NCI-H748 (cell line): ENCODE results near the gene ARHGAP42.
A peak's percentile ranks its signal among the peaks of the same experiment; 100 is the strongest.

Source experiments
- DNase-seq: peaks from one replicate; lab custom pipeline; 2025; ENCODE audit not compliant: unreplicated experiment; lab: John Stamatoyannopoulos, UW

Gene ARHGAP42

DNA sequence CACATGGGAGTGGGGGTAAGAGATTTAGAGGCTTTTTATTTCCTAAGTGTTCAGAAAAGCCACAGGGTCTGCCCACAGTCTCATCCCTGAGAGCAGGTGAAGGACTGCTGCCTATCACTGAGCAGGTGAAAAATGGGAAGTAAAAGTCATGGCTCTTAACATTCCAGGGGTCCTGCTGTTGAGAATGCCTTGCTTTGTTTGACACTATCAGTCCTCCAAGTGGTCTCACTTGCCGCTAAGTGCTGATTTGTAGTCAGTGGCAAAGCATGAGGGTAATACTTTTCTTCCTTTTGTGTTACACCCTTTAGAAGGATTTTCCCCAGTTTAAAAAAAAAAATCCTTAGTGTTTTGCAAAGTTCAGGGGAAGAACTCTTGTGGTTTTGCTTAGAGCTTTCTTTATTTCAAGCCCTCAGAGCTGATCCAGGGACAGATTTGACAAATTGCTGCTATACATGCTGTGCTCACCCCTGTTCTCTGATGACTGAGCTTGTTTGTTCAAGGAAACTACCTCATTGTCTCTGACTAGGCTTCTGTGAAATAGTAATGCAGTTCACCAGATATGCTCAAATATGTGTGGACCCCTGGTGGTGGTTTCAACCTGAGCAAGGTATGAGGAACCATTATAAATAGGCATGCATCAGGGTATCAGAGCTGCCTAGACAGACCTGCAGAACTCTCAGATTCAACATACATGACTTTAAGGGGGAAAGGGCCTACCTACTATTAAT is 141.0 kb downstream of the ARHGAP42 start:
- peak; percentile 88 for DNase-seq

- peak; percentile 40 for DNase-seq
Measured at GRCh38 chr11:100830274-100830673, 143.2 kb downstream of the ARHGAP42 start.

- DNase-seq, result no peak
Measured at GRCh38 chr11:100830978-100831732, 144.1 kb downstream of the ARHGAP42 start.

DNA sequence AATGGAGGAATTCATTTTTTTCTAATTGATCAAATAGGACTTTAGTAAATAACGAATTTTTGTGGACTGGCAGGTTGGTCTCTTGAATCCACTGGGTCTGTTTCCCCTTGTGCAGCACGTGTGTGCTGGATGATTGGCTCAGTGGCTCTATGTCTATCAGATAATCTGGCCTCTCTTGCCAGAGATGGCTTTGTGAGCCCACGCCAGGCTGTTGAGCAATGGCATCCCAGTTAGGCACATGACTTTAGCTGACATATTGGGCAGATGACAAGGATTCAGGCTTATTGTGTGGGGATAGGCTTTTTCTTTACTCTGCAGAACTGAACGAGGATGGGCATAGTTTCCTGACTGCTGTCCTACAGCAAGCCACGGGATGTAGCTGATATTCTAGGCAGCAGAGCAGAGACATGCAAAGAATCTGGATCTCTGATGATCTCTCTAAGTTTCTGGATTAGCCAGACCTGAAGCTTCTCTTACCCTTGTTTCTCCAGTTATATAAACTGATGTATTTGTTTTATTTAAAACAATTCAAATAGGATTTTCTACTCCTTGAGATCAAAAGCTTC is 144.9 kb downstream of the ARHGAP42 start:
- no peak for DNase-seq

GRCh38 chr11:100832829-100833228 is 145.7 kb downstream of the ARHGAP42 start:
- no peak for DNase-seq

DNA sequence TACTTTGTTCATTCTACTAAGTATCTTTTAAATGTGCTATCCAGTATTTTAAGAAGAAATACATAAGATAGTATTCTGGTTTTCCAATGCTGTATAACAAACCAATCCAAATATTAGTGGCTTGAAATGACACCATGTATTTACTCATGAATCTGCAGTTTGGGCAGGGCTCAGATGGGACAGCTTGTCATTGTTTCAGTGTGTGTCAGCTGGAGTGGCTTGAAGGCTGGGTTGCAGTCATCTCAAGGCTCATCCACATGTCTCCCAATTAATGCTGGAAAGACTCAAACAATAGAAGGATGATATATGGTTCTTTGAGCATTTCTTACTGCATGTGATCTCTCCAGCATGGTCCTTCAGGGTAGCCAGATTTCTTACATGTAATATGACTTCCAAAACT is 146.2 kb downstream of the ARHGAP42 start:
- no peak for DNase-seq

DNA sequence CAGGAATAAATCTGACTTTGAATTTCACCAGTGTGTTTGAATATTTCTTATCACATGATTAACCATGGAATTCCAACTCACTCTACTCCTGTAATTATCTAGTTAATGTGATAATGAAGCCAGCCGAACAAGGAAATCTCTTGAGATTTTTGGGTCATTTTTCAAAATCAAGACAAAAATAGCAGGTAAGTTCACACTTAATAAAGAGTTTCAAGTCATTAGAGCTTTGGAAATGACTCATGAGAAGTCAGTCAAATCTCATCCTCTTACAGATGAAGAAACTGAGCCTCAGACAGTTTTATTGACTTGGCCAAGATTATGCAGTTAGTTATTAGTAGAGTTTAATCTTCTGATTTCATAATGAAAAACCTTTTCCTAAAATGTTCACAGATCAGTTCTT is 148.8 kb downstream of the ARHGAP42 start:
- DNase-seq, result no peak

- no peak for DNase-seq
Measured at GRCh38 chr11:100837311-100837710, 150.2 kb downstream of the ARHGAP42 start.

- DNase-seq, result peak; percentile 8
Measured at GRCh38 chr11:100841711-100842407, 154.8 kb downstream of the ARHGAP42 start.

- DNase-seq, result no peak
Measured at GRCh38 chr11:100847696-100848216, 160.7 kb downstream of the ARHGAP42 start.

DNA sequence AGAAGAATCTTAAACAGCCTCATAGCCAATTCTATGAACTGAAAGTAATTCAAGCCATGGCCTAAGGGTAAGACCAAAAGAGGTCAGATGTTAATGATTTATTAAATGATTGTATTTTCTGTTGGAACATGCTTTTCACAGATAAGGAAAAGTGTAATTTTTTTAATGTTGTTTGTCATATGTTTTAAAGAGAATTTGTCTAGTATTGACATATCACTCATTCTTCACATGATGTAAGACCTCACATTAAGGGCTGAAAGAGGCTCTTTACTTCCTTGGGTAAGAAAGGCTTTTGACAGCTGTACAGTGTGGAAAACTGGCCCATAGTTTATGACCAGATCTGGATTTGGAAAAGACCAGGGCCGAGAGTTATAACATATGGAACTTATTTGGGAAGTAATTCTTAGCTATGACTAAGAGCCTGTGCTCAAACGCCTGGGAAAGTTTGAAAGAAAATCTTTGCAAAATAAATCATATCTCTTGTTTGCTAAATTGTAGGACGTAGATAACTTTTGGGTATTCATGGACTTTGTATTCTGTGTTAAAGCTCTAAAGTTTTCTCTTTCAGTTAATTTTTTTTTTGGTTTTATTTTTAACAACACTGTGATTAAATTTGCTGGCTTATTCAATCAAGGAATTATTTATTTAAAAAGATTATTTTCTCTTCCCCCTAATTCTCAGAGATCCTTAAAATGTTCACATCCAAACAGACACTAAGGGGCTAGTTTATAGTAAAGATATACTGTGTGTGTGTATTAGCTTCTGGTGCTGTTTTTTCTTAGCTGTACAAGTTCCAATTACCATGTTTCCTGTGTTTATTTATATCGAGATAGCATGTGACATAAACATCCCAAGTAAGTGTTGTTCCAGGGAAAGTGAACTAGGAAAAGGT is 162.2 kb downstream of the ARHGAP42 start:
- DNase-seq, result no peak

DNA sequence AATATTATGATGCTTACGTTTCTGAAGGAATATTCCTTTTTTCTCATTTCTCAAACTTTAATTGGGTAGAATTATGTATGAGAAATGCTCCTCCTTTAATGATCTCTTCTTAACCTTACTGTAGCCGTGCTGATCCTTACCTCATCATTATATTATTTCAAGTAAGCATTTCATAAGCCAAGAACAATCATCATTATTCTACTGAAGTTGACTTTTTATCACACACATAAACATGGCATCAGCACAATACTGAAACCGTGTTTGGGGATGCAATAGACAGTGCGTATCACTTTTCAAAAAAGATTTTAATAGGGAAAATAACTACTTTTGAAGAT is 162.8 kb downstream of the ARHGAP42 start:
- DNase-seq, result no peak

DNA sequence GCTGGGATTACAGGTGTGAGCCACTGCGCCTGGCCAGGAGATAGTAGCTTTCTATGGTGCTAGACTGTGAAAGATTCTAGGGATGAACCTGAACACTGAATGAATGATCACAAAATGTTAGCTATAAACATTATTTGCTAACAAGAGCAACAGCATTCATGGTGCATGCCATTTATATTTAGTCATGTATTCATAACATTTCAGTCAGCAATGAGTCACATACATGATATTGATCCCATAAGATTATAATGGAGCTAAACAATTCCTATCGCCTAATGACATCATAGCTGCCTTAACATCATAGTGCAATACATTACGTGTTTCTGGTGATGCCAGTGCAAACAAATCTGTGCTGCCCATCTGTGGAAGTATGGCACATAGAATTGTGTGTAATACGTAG is 164.1 kb downstream of the ARHGAP42 start:
- no peak for DNase-seq

DNA sequence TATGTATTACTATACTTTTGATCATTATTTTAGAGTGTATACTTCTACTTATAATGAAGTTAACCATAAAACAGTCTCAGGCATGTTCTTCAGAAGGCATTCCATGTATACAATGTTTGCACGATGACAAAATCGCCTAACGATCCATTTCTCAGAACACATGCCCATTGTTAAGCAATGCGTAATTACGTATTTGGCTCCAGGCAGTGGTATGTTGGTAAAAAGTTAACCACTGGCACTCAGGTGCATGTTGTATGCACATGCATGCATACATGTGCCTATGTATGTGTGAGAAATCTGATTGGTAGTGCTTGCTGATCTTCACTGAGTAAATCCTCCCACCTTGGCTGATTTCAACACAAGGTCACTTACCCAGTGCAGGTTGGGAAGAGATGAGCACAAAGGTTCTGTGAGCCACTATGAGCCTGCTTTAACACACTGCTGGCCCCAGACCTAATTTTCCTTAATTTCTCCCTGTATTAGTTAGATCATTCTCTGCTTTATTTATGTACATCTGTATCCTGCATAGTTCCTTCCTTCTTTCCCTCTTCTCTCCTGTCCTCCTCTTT is 164.6 kb downstream of the ARHGAP42 start:
- DNase-seq, result no peak

- peak; percentile 58 for DNase-seq
Measured at GRCh38 chr11:100855466-100856067, 168.5 kb downstream of the ARHGAP42 start.

GRCh38 chr11:100857236-100858005 is 170.3 kb downstream of the ARHGAP42 start:
- no peak for DNase-seq

DNA sequence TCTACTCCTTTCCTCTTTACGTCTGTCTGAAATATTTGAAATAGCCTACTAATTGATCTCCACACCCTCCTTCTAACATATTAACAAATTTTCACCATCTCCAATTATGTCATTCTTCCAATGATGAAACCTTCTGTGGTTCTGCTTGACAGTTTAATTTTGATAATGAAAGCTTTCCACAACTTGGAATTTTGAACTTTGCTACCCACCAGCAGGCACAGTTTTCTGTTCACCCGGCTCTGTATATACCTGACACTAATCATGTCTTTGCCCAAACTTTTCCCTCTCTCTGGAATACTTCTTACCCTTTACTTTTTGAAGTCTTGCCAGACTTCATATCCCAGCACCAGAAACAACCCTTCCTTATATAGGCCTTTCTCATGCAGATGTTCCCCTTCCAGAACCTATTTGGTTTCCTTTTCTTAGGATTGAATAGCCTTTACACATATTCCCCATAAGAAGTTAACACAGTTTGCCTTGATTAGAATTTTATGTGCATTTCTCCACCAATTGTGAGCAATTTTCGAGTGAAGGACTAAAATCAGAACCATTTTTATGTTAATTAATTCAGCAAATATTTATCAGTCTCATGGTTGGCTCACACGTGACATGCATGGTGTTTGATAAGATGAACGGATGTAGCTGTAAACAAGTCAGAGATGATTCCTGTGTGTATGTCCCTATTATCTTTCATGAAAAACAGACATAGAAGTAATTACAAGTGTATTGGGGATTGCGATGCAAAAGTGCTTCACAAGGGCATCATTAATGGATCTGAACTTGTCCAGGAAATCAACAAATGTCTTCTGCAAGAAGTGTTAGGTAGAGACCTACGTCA is 173.4 kb downstream of the ARHGAP42 start:
- no peak for DNase-seq

DNA sequence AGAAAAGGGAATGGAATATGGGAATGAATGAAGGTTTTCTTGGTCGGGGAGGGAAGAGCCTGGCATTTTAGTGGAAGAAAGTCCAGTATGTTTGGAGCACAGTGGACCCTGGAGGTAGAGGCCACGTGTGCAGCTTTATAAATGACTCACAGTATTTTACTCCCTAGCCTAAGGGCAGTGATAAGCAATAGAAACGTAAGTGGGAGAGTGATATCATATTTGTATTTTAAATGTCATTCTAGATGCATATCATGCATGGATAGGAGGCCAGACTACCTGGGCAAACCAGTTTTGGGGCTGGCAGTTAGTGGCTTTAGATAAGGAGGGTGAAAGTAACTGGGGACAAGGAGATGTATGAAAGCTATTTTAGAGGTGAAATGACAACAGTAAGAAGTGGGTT is 174.1 kb downstream of the ARHGAP42 start:
- DNase-seq, result no peak
